ENCODE data around the gene BCL2.

Gene BCL2

GRCh38 chr18:63091671-63092364, 227.8 kb downstream of the BCL2 start:
- H3K14ac ChIP-seq (ENCODE audit: low read length) = no peak overlapping the region
- no peaks in the 10 kb centered on the region for H3K27me3 ChIP-seq (ENCODE audit: insufficient read depth, low read length)
- no peak for DNase-seq
- no peak overlapping the region for H2BK12ac ChIP-seq (ENCODE audit: low read length)
- no peak overlapping the region for H4K91ac ChIP-seq (ENCODE audit: low read depth, low read length)
- H3K4me1 ChIP-seq (ENCODE audit: control insufficient read depth in 1 of 2, insufficient read depth in 2 of 2, low read length in 2 of 2) = peaks cover 32 to 37% of the 10 kb centered on the region in 2 experiments
- no peaks in the 10 kb centered on the region for H3K36me3 ChIP-seq (ENCODE audit: control insufficient read depth in 1 of 2, insufficient read depth in 2 of 2, low read length in 2 of 2)
- peak overlapping the region; percentile 8 for H3K4me3 ChIP-seq (ENCODE audit: low read depth, low read length)
- H2BK5ac ChIP-seq (ENCODE audit: low read depth, low read length, poor library complexity) = no peak overlapping the region
- H3K4ac ChIP-seq (ENCODE audit: low read depth, low read length) = no peak overlapping the region
- H3K9me3 ChIP-seq (ENCODE audit: insufficient read depth, low read depth, low read length) = peaks cover 10% of the 10 kb centered on the region
- no peak overlapping the region for H4K12ac ChIP-seq (ENCODE audit: low read depth, low read length)
- peak overlapping the region; percentile 66 for H3K23ac ChIP-seq (ENCODE audit: low read length)
- peaks cover 18% of the 10 kb centered on the region for H3K79me1 ChIP-seq (ENCODE audit: low read length)
- 100% methylated on average over 4 of the region's 4 CpGs for WGBS (ENCODE audit: extremely low coverage, insufficient coverage, insufficient read length)
- H2BK120ac ChIP-seq (ENCODE audit: insufficient read depth, low read length, poor library complexity) = no peak overlapping the region
- no peak overlapping the region for H3K9ac ChIP-seq (ENCODE audit: low read length)
- no peak overlapping the region for H2AK5ac ChIP-seq (ENCODE audit: low read length)
- no peak overlapping the region for H3K27ac ChIP-seq (ENCODE audit: low read depth, low read length)
- H4K8ac ChIP-seq (ENCODE audit: low read depth, low read length) = no peak overlapping the region
- no peaks in the 10 kb centered on the region for H3K79me2 ChIP-seq (ENCODE audit: control insufficient read depth, insufficient read depth, low read length, poor library complexity)
- no peak overlapping the region for H2AFZ ChIP-seq (ENCODE audit: insufficient read depth, low read length, poor library complexity)
- H3K4me2 ChIP-seq (ENCODE audit: low read length) = no peak overlapping the region
- H3K18ac ChIP-seq (ENCODE audit: low read length) = no peak overlapping the region

GRCh38 chr18:63090334-63090733, 229.2 kb downstream of the BCL2 start:
- Histone ChIP-seq H3K79me2 (ENCODE audit: control insufficient read depth, insufficient read depth, low read length, poor library complexity) (no peaks in the 10 kb centered on the region), H3K4me2 (ENCODE audit: low read length) (peak overlapping the region; percentile 23), H3K27me3 (ENCODE audit: insufficient read depth, low read length) (no peaks in the 10 kb centered on the region), H4K8ac (ENCODE audit: low read depth, low read length) (no peak overlapping the region), H2AFZ (ENCODE audit: insufficient read depth, low read length, poor library complexity) (no peak overlapping the region), H3K4me1 (ENCODE audit: control insufficient read depth in 1 of 2, insufficient read depth in 2 of 2, low read length in 2 of 2) (peaks cover 32 to 37% of the 10 kb centered on the region in 2 experiments), H3K4ac (ENCODE audit: low read depth, low read length) (no peak overlapping the region), H3K9me3 (ENCODE audit: insufficient read depth, low read depth, low read length) (peaks cover 10% of the 10 kb centered on the region), H2BK120ac (ENCODE audit: insufficient read depth, low read length, poor library complexity) (peak overlapping the region; percentile 12), H3K27ac (ENCODE audit: low read depth, low read length) (peak overlapping the region; percentile 71), H3K14ac (ENCODE audit: low read length) (no peak overlapping the region), H3K9ac (ENCODE audit: low read length) (no peak overlapping the region), H3K18ac (ENCODE audit: low read length) (no peak overlapping the region), H3K23ac (ENCODE audit: low read length) (no peak overlapping the region), H4K12ac (ENCODE audit: low read depth, low read length) (no peak overlapping the region), H2BK5ac (ENCODE audit: low read depth, low read length, poor library complexity) (peak overlapping the region; percentile 27), H3K4me3 (ENCODE audit: low read depth, low read length) (no peak overlapping the region), H3K79me1 (ENCODE audit: low read length) (peaks cover 18% of the 10 kb centered on the region), H2BK12ac (ENCODE audit: low read length) (no peak overlapping the region), H4K91ac (ENCODE audit: low read depth, low read length) (no peak overlapping the region), H3K36me3 (ENCODE audit: control insufficient read depth in 1 of 2, insufficient read depth in 2 of 2, low read length in 2 of 2) (no peaks in the 10 kb centered on the region), H2AK5ac (ENCODE audit: low read length) (no peak overlapping the region)
- DNase-seq = peak in 1 of 2 donors; percentile 49
- WGBS (ENCODE audit: extremely low coverage, insufficient coverage, insufficient read length) = no CpG with 5 or more reads among the region's 12 CpGs

GRCh38 chr18:63089041-63089440, 230.5 kb downstream of the BCL2 start:
- Histone ChIP-seq H2BK5ac (ENCODE audit: low read depth, low read length, poor library complexity) (peak overlapping the region; percentile 53), H3K79me1 (ENCODE audit: low read length) (peaks cover 18% of the 10 kb centered on the region), H2BK12ac (ENCODE audit: low read length) (peak overlapping the region; percentile 61), H4K8ac (ENCODE audit: low read depth, low read length) (peak overlapping the region; percentile 55), H3K23ac (ENCODE audit: low read length) (no peak overlapping the region), H3K14ac (ENCODE audit: low read length) (peak overlapping the region; percentile 57), H3K4me1 (ENCODE audit: control insufficient read depth in 1 of 2, insufficient read depth in 2 of 2, low read length in 2 of 2) (peaks cover 32 to 37% of the 10 kb centered on the region in 2 experiments), H2BK120ac (ENCODE audit: insufficient read depth, low read length, poor library complexity) (peak overlapping the region; percentile 52), H3K4me3 (ENCODE audit: low read depth, low read length) (no peak overlapping the region), H3K4me2 (ENCODE audit: low read length) (no peak overlapping the region), H3K27me3 (ENCODE audit: insufficient read depth, low read length) (no peaks in the 10 kb centered on the region), H3K9me3 (ENCODE audit: insufficient read depth, low read depth, low read length) (peaks cover 10% of the 10 kb centered on the region), H4K12ac (ENCODE audit: low read depth, low read length) (no peak overlapping the region), H2AFZ (ENCODE audit: insufficient read depth, low read length, poor library complexity) (no peak overlapping the region), H3K79me2 (ENCODE audit: control insufficient read depth, insufficient read depth, low read length, poor library complexity) (no peaks in the 10 kb centered on the region), H3K4ac (ENCODE audit: low read depth, low read length) (peak overlapping the region; percentile 72), H3K9ac (ENCODE audit: low read length) (no peak overlapping the region), H2AK5ac (ENCODE audit: low read length) (peak overlapping the region; percentile 94), H4K91ac (ENCODE audit: low read depth, low read length) (no peak overlapping the region), H3K27ac (ENCODE audit: low read depth, low read length) (no peak overlapping the region), H3K36me3 (ENCODE audit: control insufficient read depth in 1 of 2, insufficient read depth in 2 of 2, low read length in 2 of 2) (no peaks in the 10 kb centered on the region), H3K18ac (ENCODE audit: low read length) (peak overlapping the region; percentile 42)
- no peak for DNase-seq
- WGBS (ENCODE audit: extremely low coverage, insufficient coverage, insufficient read length) = no CpG with 5 or more reads among the region's 11 CpGs

- Histone ChIP-seq H3K18ac (ENCODE audit: low read length) (peak overlapping the region; percentile 70), H3K36me3 (ENCODE audit: control insufficient read depth in 1 of 2, insufficient read depth in 2 of 2, low read length in 2 of 2) (no peaks in the 10 kb centered on the region), H3K9ac (ENCODE audit: low read length) (no peak overlapping the region), H2AFZ (ENCODE audit: insufficient read depth, low read length, poor library complexity) (no peak overlapping the region), H3K4ac (ENCODE audit: low read depth, low read length) (peak overlapping the region; percentile 17), H3K4me2 (ENCODE audit: low read length) (peak overlapping the region; percentile 10), H3K27ac (ENCODE audit: low read depth, low read length) (peak overlapping the region; percentile 61), H3K14ac (ENCODE audit: low read length) (peak overlapping the region; percentile 78), H3K79me2 (ENCODE audit: control insufficient read depth, insufficient read depth, low read length, poor library complexity) (no peaks in the 10 kb centered on the region), H4K91ac (ENCODE audit: low read depth, low read length) (peak overlapping the region; percentile 92), H2BK12ac (ENCODE audit: low read length) (peak overlapping the region; percentile 81), H4K12ac (ENCODE audit: low read depth, low read length) (peak overlapping the region; percentile 7), H3K27me3 (ENCODE audit: insufficient read depth, low read length) (no peaks in the 10 kb centered on the region), H3K4me1 (ENCODE audit: control insufficient read depth in 1 of 2, insufficient read depth in 2 of 2, low read length in 2 of 2) (peaks cover 32 to 37% of the 10 kb centered on the region in 2 experiments), H2BK120ac (ENCODE audit: insufficient read depth, low read length, poor library complexity) (peak overlapping the region; percentile 73), H4K8ac (ENCODE audit: low read depth, low read length) (peak overlapping the region; percentile 75), H3K23ac (ENCODE audit: low read length) (no peak overlapping the region), H2AK5ac (ENCODE audit: low read length) (peak overlapping the region; percentile 59), H3K79me1 (ENCODE audit: low read length) (peaks cover 18% of the 10 kb centered on the region), H2BK5ac (ENCODE audit: low read depth, low read length, poor library complexity) (peak overlapping the region; percentile 62), H3K9me3 (ENCODE audit: insufficient read depth, low read depth, low read length) (peaks cover 10% of the 10 kb centered on the region), H3K4me3 (ENCODE audit: low read depth, low read length) (no peak overlapping the region)
- no CpG with 5 or more reads among the region's 7 CpGs for WGBS (ENCODE audit: extremely low coverage, insufficient coverage, insufficient read length)
- DNase-seq = peak; percentile 25 to 47
Measured at GRCh38 chr18:63088262-63088661, 231.3 kb downstream of the BCL2 start.

Data from trophoblast cell (in vitro differentiated cells and primary cell).